Measurements from ENCODE around the gene CACNA2D1. TPM values are rescaled to one million over a fixed set of nuclear protein-coding genes. Genes with fewer than 3 reads are reported as not detected.

The CACNA2D1 gene
- total RNA-seq, 1 donor from 2014 or later = 1.5 TPM

DNA sequence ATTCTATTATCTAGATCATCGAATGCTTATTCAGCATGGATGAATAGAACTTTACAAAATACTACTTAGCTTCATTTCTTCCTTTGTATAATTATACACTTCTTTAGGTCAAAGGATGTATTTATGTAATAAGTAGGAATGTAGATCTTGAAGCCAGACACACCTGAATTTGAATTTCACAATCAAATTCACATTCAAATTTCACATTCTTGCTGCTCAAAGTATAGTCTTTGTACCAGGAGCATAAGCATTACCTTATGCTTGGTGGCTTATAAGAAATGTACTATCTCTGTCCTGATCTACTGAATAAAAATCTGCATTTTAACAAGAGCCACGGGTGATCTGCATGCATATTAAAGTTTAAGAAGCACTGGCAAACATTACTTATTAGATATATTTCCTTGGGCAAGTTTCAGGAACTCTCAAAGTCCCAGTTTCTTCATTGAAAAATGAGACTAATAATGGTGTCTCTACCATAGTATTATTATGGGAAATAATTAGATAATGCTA, 112.8 kb downstream of the CACNA2D1 start:
- no peaks in the 10 kb centered on the region for H3K9me3 ChIP-seq (ENCODE audit: low read depth)
- TF ChIP-seq, protein P1, sequence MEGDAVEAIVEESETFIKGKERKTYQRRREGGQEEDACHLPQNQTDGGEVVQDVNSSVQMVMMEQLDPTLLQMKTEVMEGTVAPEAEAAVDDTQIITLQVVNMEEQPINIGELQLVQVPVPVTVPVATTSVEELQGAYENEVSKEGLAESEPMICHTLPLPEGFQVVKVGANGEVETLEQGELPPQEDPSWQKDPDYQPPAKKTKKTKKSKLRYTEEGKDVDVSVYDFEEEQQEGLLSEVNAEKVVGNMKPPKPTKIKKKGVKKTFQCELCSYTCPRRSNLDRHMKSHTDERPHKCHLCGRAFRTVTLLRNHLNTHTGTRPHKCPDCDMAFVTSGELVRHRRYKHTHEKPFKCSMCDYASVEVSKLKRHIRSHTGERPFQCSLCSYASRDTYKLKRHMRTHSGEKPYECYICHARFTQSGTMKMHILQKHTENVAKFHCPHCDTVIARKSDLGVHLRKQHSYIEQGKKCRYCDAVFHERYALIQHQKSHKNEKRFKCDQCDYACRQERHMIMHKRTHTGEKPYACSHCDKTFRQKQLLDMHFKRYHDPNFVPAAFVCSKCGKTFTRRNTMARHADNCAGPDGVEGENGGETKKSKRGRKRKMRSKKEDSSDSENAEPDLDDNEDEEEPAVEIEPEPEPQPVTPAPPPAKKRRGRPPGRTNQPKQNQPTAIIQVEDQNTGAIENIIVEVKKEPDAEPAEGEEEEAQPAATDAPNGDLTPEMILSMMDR (IDR thresholded peaks at IDR 0.05) = no peak
- Mint-ChIP-seq H3K36me3 (peaks cover 2% of the 10 kb centered on the region), H3K4me1 (peaks cover 22% of the 10 kb centered on the region), H3K27me3 (ENCODE audit: insufficient read depth, low read depth) (no peaks in the 10 kb centered on the region), H3K9me3 (no peaks in the 10 kb centered on the region), H3K27ac (no peak overlapping the region), H3K4me3 (no peak overlapping the region)
- no peaks in the 10 kb centered on the region for H3K27me3 ChIP-seq
- no peak overlapping the region for H3K27ac ChIP-seq
- H3K4me2 ChIP-seq = no peak overlapping the region
- no peak for DNase-seq (ENCODE audit: low spot score)
- no peaks in the 10 kb centered on the region for H3K79me2 ChIP-seq (ENCODE audit: low read depth)
- H4K20me1 ChIP-seq (ENCODE audit: low read depth) = no peaks in the 10 kb centered on the region
- no peaks in the 10 kb centered on the region for H3F3A ChIP-seq (ENCODE audit: low read depth)
- peaks cover 5% of the 10 kb centered on the region for H3K4me1 ChIP-seq
- no peaks in the 10 kb centered on the region for H3K36me3 ChIP-seq
- no peak overlapping the region for H3K9ac ChIP-seq
- H2AFZ ChIP-seq (replicated peaks) = no peak overlapping the region
- H3K4me3 ChIP-seq = no peak overlapping the region

DNA sequence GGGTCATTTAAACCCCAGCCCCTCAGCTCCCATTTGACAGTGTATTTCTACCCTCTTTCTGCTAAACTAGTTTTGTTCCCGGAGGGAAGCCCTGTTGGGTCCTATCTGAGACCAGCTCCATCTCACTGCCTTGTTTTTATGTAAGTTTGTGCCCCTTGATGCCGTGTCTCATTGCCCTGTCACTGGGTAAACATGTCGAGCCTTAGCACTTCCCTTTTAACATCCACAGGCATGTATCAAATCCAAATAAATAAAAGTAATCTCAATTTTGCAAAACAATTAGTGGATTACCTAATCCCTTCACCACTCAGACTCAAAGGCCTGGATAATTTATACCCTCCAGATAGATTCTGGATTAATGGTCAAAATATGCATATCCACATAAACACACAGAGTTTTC, 115.7 kb downstream of the CACNA2D1 start:
- no peak for TF ChIP-seq EZH2 (IDR thresholded peaks at IDR 0.05)
- no peak for TF ChIP-seq EZH2phosphoT487 (IDR thresholded peaks at IDR 0.05)
- TF ChIP-seq, protein P1 (IDR thresholded peaks at IDR 0.05) = no peak
- H3K4me1 Mint-ChIP-seq = peaks cover 12% of the 10 kb centered on the region

DNA sequence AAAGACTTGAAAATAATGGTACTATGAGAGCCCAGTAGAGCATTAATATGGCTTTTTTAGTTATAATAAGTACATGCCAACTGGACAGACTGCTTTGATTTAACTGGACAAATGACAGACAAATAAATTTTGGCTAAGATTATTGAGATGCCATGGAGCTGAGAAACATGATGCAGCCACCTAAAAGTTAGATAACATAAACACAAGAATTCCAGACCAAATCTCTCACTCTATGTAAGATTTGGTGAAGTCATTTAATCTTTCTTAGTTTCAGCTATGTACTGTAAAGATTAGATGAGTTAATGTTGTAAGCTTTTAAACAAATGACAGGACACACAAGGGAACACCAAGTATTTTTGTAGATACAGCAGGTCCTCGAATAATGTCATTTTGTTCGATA, 118.2 kb downstream of the CACNA2D1 start:
- Histone ChIP-seq H3K27me3 (no peaks in the 10 kb centered on the region), H3K4me3 (no peak overlapping the region), H3K4me2 (no peak overlapping the region), H3K9me3 (ENCODE audit: low read depth) (no peaks in the 10 kb centered on the region), H3K9ac (no peak overlapping the region), H2AFZ (replicated peaks) (no peak overlapping the region), H3K79me2 (ENCODE audit: low read depth) (no peaks in the 10 kb centered on the region), H3K27ac (no peak overlapping the region), H3K4me1 (no peaks in the 10 kb centered on the region), H3F3A (ENCODE audit: low read depth) (no peaks in the 10 kb centered on the region), H3K36me3 (no peaks in the 10 kb centered on the region), H4K20me1 (ENCODE audit: low read depth) (no peaks in the 10 kb centered on the region)
- Mint-ChIP-seq H3K9me3 (peaks cover 3% of the 10 kb centered on the region), H3K4me1 (no peaks in the 10 kb centered on the region), H3K36me3 (peaks cover 6% of the 10 kb centered on the region), H3K27ac (no peak overlapping the region), H3K27me3 (ENCODE audit: insufficient read depth, low read depth) (no peaks in the 10 kb centered on the region), H3K4me3 (no peak overlapping the region)
- no peak for DNase-seq (ENCODE audit: low spot score)
- TF ChIP-seq, protein P1 (IDR thresholded peaks at IDR 0.05) = no peak
- TF ChIP-seq EZH2 (IDR thresholded peaks at IDR 0.05) = no peak
- no peak for TF ChIP-seq EZH2phosphoT487 (IDR thresholded peaks at IDR 0.05)

More for the DNA sequence above, 115.7 kb downstream of the CACNA2D1 start:
- H3K9ac ChIP-seq = no peak overlapping the region
- H2AFZ ChIP-seq (replicated peaks) = no peak overlapping the region
- Mint-ChIP-seq H3K4me3 (no peak overlapping the region), H3K9me3 (peaks cover 3% of the 10 kb centered on the region), H3K27ac (no peak overlapping the region), H3K27me3 (ENCODE audit: insufficient read depth, low read depth) (no peaks in the 10 kb centered on the region), H3K36me3 (peaks cover 2% of the 10 kb centered on the region)
- no peaks in the 10 kb centered on the region for H3K36me3 ChIP-seq
- H3K27me3 ChIP-seq = no peaks in the 10 kb centered on the region
- no peak for DNase-seq (ENCODE audit: low spot score)
- H3K4me1 ChIP-seq = no peaks in the 10 kb centered on the region
- no peak overlapping the region for H3K4me2 ChIP-seq
- H3K79me2 ChIP-seq (ENCODE audit: low read depth) = no peaks in the 10 kb centered on the region
- H4K20me1 ChIP-seq (ENCODE audit: low read depth) = no peaks in the 10 kb centered on the region
- H3K27ac ChIP-seq = no peak overlapping the region
- H3K4me3 ChIP-seq = no peak overlapping the region
- H3K9me3 ChIP-seq (ENCODE audit: low read depth) = no peaks in the 10 kb centered on the region
- H3F3A ChIP-seq (ENCODE audit: low read depth) = no peaks in the 10 kb centered on the region

Measured in neural progenitor cell (in vitro differentiated cells).